ENCODE measurements around the gene ELSPBP1.
A peak's percentile ranks its signal among the peaks of the same experiment; 100 is the strongest.
"Not testable (repeated sequence)": the region's sequence is repeated elsewhere in the genome, so short reads cannot be mapped to it uniquely, and the experiment has no call there.

ELSPBP1 gene

DNA sequence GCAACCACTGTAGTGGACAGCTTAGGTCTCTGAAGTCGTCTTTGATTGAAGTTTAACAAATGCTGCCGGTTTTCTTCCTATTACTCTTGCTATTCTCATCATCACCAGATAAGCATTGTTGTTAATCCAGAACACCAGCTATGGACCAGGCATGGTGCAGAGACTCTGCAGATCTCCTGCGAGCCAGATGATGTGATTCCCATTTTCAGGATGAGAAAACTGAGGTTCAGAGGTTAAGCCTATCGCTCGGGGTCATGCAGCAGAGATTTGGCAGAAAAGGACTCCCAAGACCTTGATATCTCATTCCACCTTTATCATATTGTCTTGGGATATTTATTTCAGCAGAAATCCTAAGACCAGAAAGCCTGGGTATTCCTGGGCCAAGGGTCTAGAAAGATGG is 65.9 kb downstream of the ELSPBP1 start:
- Mint-ChIP-seq H3K9me3 (no peaks in the 10 kb centered on the region), H3K27ac (no peak overlapping the region), H3K4me1 (no peaks in the 10 kb centered on the region), H3K36me3 (peaks cover 23% of the 10 kb centered on the region), H3K4me3 (no peak overlapping the region), H3K27me3 (no peaks in the 10 kb centered on the region)
- ATAC-seq (ENCODE audit: low read depth) (no peak), DNase-seq (ENCODE audit: low spot score in 2 of 2) (no peak)

DNA sequence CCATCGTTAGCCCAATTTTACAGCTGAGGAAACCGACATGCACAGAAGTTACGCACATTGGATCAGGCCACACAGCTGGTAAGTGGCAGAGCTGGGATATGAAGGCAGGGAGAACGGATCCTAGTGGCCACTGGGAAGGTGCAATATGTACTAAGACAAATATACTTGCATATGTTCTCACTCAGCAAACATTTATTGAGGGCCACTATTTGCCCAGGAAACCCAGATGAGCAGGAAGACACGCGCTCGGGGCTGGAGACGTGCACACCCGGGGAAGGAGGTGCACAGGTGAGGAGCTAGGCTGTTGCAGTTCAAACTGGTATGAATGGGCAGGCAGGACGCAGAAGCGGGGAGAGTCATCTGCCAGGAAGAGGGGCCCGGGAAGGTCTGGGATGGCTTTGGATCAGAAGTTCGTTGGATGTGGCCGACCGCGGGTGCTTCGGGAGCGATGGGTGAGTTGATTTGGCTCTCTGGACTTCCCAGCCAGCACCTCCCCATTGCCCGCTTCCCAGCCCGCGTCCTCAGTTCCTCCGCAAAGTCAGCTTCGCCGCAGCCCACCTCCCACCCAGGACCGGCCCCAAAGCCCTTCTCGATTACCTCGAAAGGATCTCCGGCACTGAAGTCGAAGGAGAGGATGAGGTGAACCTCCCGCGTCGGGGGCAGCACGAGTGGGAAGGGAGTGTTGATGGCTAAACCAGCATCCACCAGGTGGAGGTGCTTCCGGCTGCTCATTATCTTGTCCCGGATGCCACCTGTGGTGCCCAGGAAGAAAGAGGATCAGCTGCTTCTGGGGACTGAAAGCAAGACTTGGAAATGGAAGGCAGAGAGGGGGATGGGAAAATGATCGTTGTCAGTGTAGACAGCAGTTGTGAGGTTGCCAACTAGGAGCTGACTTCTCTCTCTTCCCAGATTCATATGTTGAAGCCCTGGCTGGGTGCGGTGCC is 67.2 kb downstream of the ELSPBP1 start:
- Mint-ChIP-seq H3K4me3 (no peak overlapping the region), H3K9me3 (no peaks in the 10 kb centered on the region), H3K27ac (peak overlapping the region; percentile 35), H3K36me3 (peaks cover 29% of the 10 kb centered on the region), H3K27me3 (no peaks in the 10 kb centered on the region), H3K4me1 (no peaks in the 10 kb centered on the region)
- no peak for DNase-seq (ENCODE audit: low spot score in 2 of 2)
- ATAC-seq (ENCODE audit: low read depth): no peak

DNA sequence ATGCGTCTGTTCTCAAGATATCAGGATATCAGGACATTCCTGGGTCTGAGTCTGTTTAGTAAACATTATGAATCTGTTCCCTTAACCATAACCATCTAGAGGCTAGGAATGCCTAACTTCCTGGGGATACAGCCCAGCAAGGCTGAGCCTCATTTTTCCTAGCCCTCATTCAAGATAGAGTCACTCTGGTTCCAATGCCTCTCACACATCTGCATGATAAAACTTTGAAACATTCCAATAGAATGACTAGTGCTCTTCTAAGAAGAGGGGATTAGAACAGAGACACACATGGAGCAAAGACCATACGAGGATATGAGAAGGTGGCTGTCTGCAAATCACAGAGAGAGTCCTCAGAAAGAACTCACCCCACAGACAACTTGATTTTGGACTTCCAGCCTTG is 70.1 kb downstream of the ELSPBP1 start:
- no peak overlapping the region for H3K4me3 Mint-ChIP-seq
- no peaks in the 10 kb centered on the region for H3K27me3 Mint-ChIP-seq
- H3K27ac Mint-ChIP-seq: no peak overlapping the region
- H3K36me3 Mint-ChIP-seq: peaks cover 39% of the 10 kb centered on the region
- ATAC-seq (ENCODE audit: low read depth) (no peak), DNase-seq (ENCODE audit: low spot score in 2 of 2) (no peak)
- no peaks in the 10 kb centered on the region for H3K4me1 Mint-ChIP-seq
- H3K9me3 Mint-ChIP-seq: no peaks in the 10 kb centered on the region

DNA sequence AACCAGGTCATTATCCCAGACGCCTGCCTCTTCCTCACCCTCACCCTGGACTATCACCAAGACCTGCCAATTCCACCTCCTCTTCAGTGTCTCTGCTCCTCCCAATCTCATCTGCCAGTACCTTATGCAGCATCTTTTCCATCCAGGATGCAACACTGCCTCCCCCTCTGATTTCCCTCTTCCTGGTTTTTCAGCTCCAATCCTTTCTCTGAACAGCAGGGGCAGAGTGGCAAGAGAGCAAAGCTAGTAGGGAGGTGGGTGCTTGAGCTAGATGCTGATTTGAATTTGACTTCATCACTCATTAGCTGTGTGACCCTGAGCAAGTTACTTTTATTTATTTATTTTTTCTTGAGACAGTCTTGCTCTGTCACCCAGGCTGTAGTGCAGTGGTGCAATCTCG is 75.0 kb downstream of the ELSPBP1 start:
- Mint-ChIP-seq H3K9me3 (no peaks in the 10 kb centered on the region), H3K4me1 (no peaks in the 10 kb centered on the region), H3K36me3 (peaks cover 43% of the 10 kb centered on the region), H3K27ac (peak overlapping the region; percentile 26), H3K4me3 (no peak overlapping the region), H3K27me3 (no peaks in the 10 kb centered on the region)
- ATAC-seq (ENCODE audit: low read depth): no peak
- no peak for DNase-seq (ENCODE audit: low spot score in 2 of 2)

DNA sequence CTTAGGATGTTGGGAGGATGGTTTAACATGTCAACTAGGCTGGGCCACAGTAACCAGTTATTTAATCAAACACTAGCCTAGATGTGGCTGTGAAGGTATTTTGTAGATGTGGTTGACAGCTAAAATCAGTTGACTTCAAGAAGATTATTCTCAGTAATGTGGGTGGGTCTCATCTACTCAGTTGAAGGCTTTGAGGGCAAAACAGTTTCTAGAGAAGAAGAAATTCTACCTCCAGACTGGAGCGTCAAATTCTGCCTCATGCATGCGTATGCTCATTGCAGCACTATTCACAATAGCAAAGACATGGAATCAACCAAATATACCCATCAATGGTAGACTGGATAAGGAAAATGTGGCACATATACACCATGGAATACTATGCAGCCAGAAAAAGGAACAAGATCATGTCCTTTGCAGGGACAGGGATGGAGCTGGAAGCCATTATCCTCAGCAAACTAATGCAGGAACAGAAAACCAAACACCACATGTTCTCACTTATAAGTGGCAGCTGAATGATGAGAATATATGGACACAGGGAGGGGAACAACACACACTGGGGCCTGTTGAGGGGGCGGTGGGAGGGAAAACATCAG is 75.8 kb downstream of the ELSPBP1 start:
- H3K4me1 Mint-ChIP-seq; H3K27ac Mint-ChIP-seq; ATAC-seq (ENCODE audit: low read depth); DNase-seq (ENCODE audit: low spot score in 2 of 2); H3K4me3 Mint-ChIP-seq; H3K9me3 Mint-ChIP-seq; H3K27me3 Mint-ChIP-seq: not testable (repeated sequence)
- peaks cover 42% of the 10 kb centered on the region for H3K36me3 Mint-ChIP-seq

All from memory B cell (primary cell).